GM18867 (cell line): Measurements from ENCODE around the gene OR52B2.
"Not testable (repeated sequence)": the region's sequence is repeated elsewhere in the genome, so short reads cannot be mapped to it uniquely, and the experiment has no call there.

Experiments
- ATAC-seq: cut with Tn5 transposase; IDR thresholded peaks from one replicate; pipeline ENCODE4 v1.9.1; 2021; ENCODE audit warnings: mild to moderate bottlenecking, moderate library complexity; ENCODE audit not compliant: unreplicated experiment

OR52B2 gene

GRCh38 chr11:6156628-6157359, 13.3 kb downstream of the OR52B2 start:
- ATAC-seq, result no peak

- ATAC-seq, result no peak
These were observed 18.0 kb downstream of the OR52B2 start for GRCh38 chr11:6152126-6152525.

GRCh38 chr11:6151117-6151516, 19.0 kb downstream of the OR52B2 start:
- ATAC-seq, result no peak

- ATAC-seq, result not testable (repeated sequence)
These were observed 26.4 kb downstream of the OR52B2 start for GRCh38 chr11:6143737-6144136.

- ATAC-seq, result no peak
These were observed 27.2 kb downstream of the OR52B2 start for GRCh38 chr11:6142936-6143335.

GRCh38 chr11:6135936-6136335, 34.2 kb downstream of the OR52B2 start:
- not testable (repeated sequence) for ATAC-seq

- no peak for ATAC-seq
These were observed 37.7 kb downstream of the OR52B2 start for GRCh38 chr11:6132431-6132830.

GRCh38 chr11:6129635-6130034, 40.5 kb downstream of the OR52B2 start:
- ATAC-seq, result no peak

- no peak for ATAC-seq
These were observed 41.1 kb downstream of the OR52B2 start for GRCh38 chr11:6129011-6129410.

- no peak for ATAC-seq
These were observed 42.2 kb downstream of the OR52B2 start for GRCh38 chr11:6127881-6128280.

- ATAC-seq, result no peak
These were observed 45.9 kb downstream of the OR52B2 start for GRCh38 chr11:6124245-6124644.
